H1 (cell line): ENCODE data around the gene ANKRD66. TPM values are rescaled to one million over a fixed set of nuclear protein-coding genes. Genes with fewer than 3 reads are reported as not detected.

ENCODE experiments used
- CTCF ChIA-PET: fragments of 300-600 bp; sonication (Branson Sonifier 250); formaldehyde crosslinking; loops from one replicate; lab custom pipeline; 2021; ENCODE audit not compliant: partially characterized antibody; lab: Charles Lee
- POLR2A ChIA-PET: fragments of 300-600 bp; sonication (Branson Sonifier 250); formaldehyde crosslinking; loops from one replicate; lab custom pipeline; 2021; ENCODE audit warnings: inconsistent platforms; ENCODE audit not compliant: partially characterized antibody; lab: Charles Lee
- DNase-seq, 2 experiments: peaks; one replicate each; pipeline versions ENCODE4 v3.0.0 to v3.0.0-alpha.2; 2010 to 2022; ENCODE audit warnings: low spot score in 2 of 2, low read depth in 1 of 2, mixed read lengths in 1 of 2
- FAIRE-seq: peaks from 2 replicates; lab custom pipeline; 2011; peaks lifted over from hg19 to GRCh38; lab: Jason Lieb, UNC
- H2AFZ ChIP-seq: 2 replicates; pipeline ENCODE4 v1.8.1; 2012; ENCODE audit warnings: low read length, inconsistent platforms
- H2AK5ac ChIP-seq: 2 replicates; pipeline ENCODE4 v1.6.1; 2013; ENCODE audit warnings: low read depth, low read length
- H2BK120ac ChIP-seq: replicated peaks from 2 replicates; pipeline ENCODE3; 2013; ENCODE audit warnings: low read depth, low read length, inconsistent platforms
- H2BK12ac ChIP-seq: 2 replicates; pipeline ENCODE4 v1.6.1; 2013; ENCODE audit warnings: low read depth, low read length
- H2BK15ac ChIP-seq: 2 replicates; pipeline ENCODE4 v1.6.1; 2013; ENCODE audit warnings: low read length
- H2BK20ac ChIP-seq: 2 replicates; pipeline ENCODE4 v1.6.1; 2013; ENCODE audit warnings: low read length
- H2BK5ac ChIP-seq: 2 replicates; pipeline ENCODE4 v1.6.1; 2013; ENCODE audit warnings: low read depth, low read length
- H3K14ac ChIP-seq: 2 replicates; pipeline ENCODE4 v1.6.1; 2013; ENCODE audit warnings: inconsistent platforms; ENCODE audit not compliant: insufficient read length
- H3K18ac ChIP-seq: 2 replicates; pipeline ENCODE4 v1.6.1; 2013; ENCODE audit warnings: low read length; ENCODE audit errors: extremely low read depth
- H3K23ac ChIP-seq: 2 replicates; pipeline ENCODE4 v1.6.1; 2013; ENCODE audit warnings: inconsistent platforms; ENCODE audit not compliant: insufficient read length
- H3K23me2 ChIP-seq: 2 replicates; pipeline ENCODE4 v1.6.1; 2013; ENCODE audit warnings: low read depth, low read length
- H3K27ac ChIP-seq: 2 replicates; pipeline ENCODE4 v1.6.1; 2011; ENCODE audit warnings: low read depth, low read length, inconsistent platforms
- H3K27me3 ChIP-seq, 4 experiments: replicated peaks in 1 of 4; 1 replicate in 1 of 4; 2 replicates in 3 of 4; pipeline versions ENCODE4 v1.6.1 to v1.8.1; 2011 to 2013; ENCODE audit warnings: low read length in 3 of 4, mild to moderate bottlenecking in 3 of 4, inconsistent platforms in 2 of 4, mixed read lengths in 2 of 4, moderate library complexity in 1 of 4; ENCODE audit not compliant: control insufficient read depth in 3 of 4, insufficient read depth in 3 of 4; ENCODE audit errors: extremely low read depth in 1 of 4
- H3K36me3 ChIP-seq, 4 experiments: 2 replicates each; pipeline versions ENCODE4 v1.6.1 to v1.8.1; 2011 to 2013; ENCODE audit warnings: mild to moderate bottlenecking in 4 of 4, low read length in 3 of 4, moderate library complexity in 2 of 4, control low read depth in 1 of 4, inconsistent platforms in 1 of 4; ENCODE audit not compliant: insufficient read depth in 4 of 4, control insufficient read depth in 2 of 4
- H3K4ac ChIP-seq: replicated peaks from 2 replicates; pipeline ENCODE3; 2013; ENCODE audit warnings: low read length, low read depth, mixed read lengths, inconsistent platforms; ENCODE audit not compliant: insufficient read length
- H3K4me1 ChIP-seq, 4 experiments: replicated peaks in 1 of 4; 1 replicate in 1 of 4; 2 replicates in 3 of 4; pipeline versions ENCODE4 v1.6.1 to v1.8.1; 2011 to 2013; ENCODE audit warnings: low read length in 3 of 4, inconsistent platforms in 2 of 4, mixed read lengths in 1 of 4; ENCODE audit not compliant: insufficient read depth in 4 of 4, control insufficient read depth in 3 of 4
- H3K4me2 ChIP-seq, 2 experiments: 2 replicates each; pipeline versions ENCODE4 v1.6.1 to v1.8.1; 2011 to 2013; ENCODE audit warnings: low read depth in 2 of 2, low read length in 2 of 2, control low read depth in 1 of 2, inconsistent platforms in 1 of 2, mild to moderate bottlenecking in 1 of 2; ENCODE audit not compliant: insufficient read depth in 1 of 2
- H3K4me3 ChIP-seq, 4 experiments: fragments of 200-600, 300-600 bp in 1 of 4; sonication (generic), shearing (Covaris generic), sonication (Bioruptor Twin) in 1 of 4; 2 replicates each; pipeline versions ENCODE4 v1.5.1 to v1.8.1; 2011 to 2016; ENCODE audit warnings: low read length in 4 of 4, low read depth in 3 of 4, control low read depth in 2 of 4, inconsistent platforms in 2 of 4, mild to moderate bottlenecking in 2 of 4, mixed read lengths in 1 of 4, moderate library complexity in 1 of 4; ENCODE audit not compliant: insufficient read depth in 2 of 4; ENCODE audit errors: extremely low read depth in 1 of 4
- H3K56ac ChIP-seq: replicated peaks from 2 replicates; pipeline ENCODE3; 2013; ENCODE audit warnings: low read depth, mild to moderate bottlenecking, mixed read lengths, low read length, inconsistent platforms; ENCODE audit not compliant: insufficient read length
- H3K79me1 ChIP-seq: 2 replicates; pipeline ENCODE4 v1.6.1; 2013; ENCODE audit warnings: low read depth, low read length, control low read depth
- H3K79me2 ChIP-seq, 2 experiments: 2 replicates each; pipeline versions ENCODE4 v1.6.1 to v1.8.1; 2012 to 2013; ENCODE audit warnings: low read length in 2 of 2, mild to moderate bottlenecking in 2 of 2, inconsistent platforms in 1 of 2; ENCODE audit not compliant: insufficient read depth in 2 of 2, control insufficient read depth in 1 of 2
- H3K9ac ChIP-seq, 4 experiments: replicated peaks in 1 of 4; 1 replicate in 1 of 4; 2 replicates in 3 of 4; pipeline versions ENCODE4 v1.6.1 to v1.8.1; 2011 to 2013; ENCODE audit warnings: low read depth in 3 of 4, low read length in 3 of 4, control low read depth in 2 of 4, mild to moderate bottlenecking in 2 of 4, moderate library complexity in 2 of 4, inconsistent platforms in 1 of 4; ENCODE audit errors: extremely low read depth in 1 of 4
- H3K9me3 ChIP-seq, 2 experiments: 2 replicates each; pipeline versions ENCODE4 v1.6.1 to v1.8.1; 2012 to 2013; ENCODE audit warnings: mild to moderate bottlenecking in 2 of 2, moderate library complexity in 2 of 2, control low read depth in 1 of 2, inconsistent platforms in 1 of 2, low read depth in 1 of 2, low read length in 1 of 2, mixed read lengths in 1 of 2; ENCODE audit not compliant: insufficient read depth in 2 of 2
- H4K20me1 ChIP-seq, 2 experiments: replicated peaks in 1 of 2; 2 replicates each; pipeline versions ENCODE3 to v1.8.1; 2011 to 2013; ENCODE audit warnings: inconsistent platforms in 2 of 2, low read length in 2 of 2, mild to moderate bottlenecking in 1 of 2; ENCODE audit not compliant: insufficient read depth in 2 of 2, control insufficient read depth in 1 of 2
- H4K5ac ChIP-seq: 2 replicates; pipeline ENCODE4 v1.6.1; 2013; ENCODE audit warnings: low read length, low read depth, mixed read lengths, inconsistent platforms; ENCODE audit not compliant: insufficient read length
- H4K8ac ChIP-seq: 2 replicates; pipeline ENCODE4 v1.8.0; 2013; ENCODE audit warnings: mild to moderate bottlenecking, moderate library complexity, low read length, inconsistent platforms; ENCODE audit not compliant: insufficient read depth; ENCODE audit errors: extremely low read depth
- H4K91ac ChIP-seq: replicated peaks from 2 replicates; pipeline ENCODE3; 2013; ENCODE audit warnings: low read length, mixed read lengths, inconsistent platforms; ENCODE audit not compliant: insufficient read length
- ASH2L ChIP-seq: fragments of 200-600, 300-600 bp; sonication (generic); IDR thresholded peaks from one replicate; pipeline ENCODE4 v1.7.1; 2017; ENCODE audit warnings: low read length
- CTBP2 ChIP-seq: IDR thresholded peaks from 2 replicates; pipeline ENCODE4 v1.7.0; 2011; ENCODE audit warnings: borderline replicate concordance, mild to moderate bottlenecking, moderate library complexity, mixed read lengths, low read length; ENCODE audit not compliant: insufficient read depth, insufficient read length
- HDAC2 ChIP-seq, 2 experiments: fragments of 300-600 bp in 1 of 2; sonication (generic) in 1 of 2; IDR thresholded peaks; 2 replicates each; pipeline ENCODE4 v1.6.1; 2011 to 2012; ENCODE audit warnings: low read depth in 2 of 2, low read length in 2 of 2, mild to moderate bottlenecking in 2 of 2, moderate library complexity in 2 of 2, borderline replicate concordance in 1 of 2, inconsistent platforms in 1 of 2
- KDM4A ChIP-seq: IDR thresholded peaks from one replicate; pipeline ENCODE4 v1.7.1; 2012; ENCODE audit warnings: low read depth, mild to moderate bottlenecking, moderate library complexity, low read length, inconsistent platforms; ENCODE audit not compliant: severe bottlenecking
- POLR2AphosphoS5 ChIP-seq: IDR thresholded peaks from 2 replicates; pipeline ENCODE4 v1.6.1; 2011; ENCODE audit warnings: low read depth, low read length
- SP2 ChIP-seq: IDR thresholded peaks from 2 replicates; pipeline ENCODE4 v1.6.1; 2012; ENCODE audit warnings: mild to moderate bottlenecking, low read length, inconsistent platforms
- ZNF274 ChIP-seq: IDR thresholded peaks from 2 replicates; pipeline ENCODE4 v1.7.0; 2012; ENCODE audit warnings: low read length, borderline replicate concordance; ENCODE audit errors: extremely low read depth
- polyA plus RNA-seq, 7 experiments: library from polyadenylated mRNA; depleted of rRNA in 3 of 7; stranded (reverse) in 5 of 7; unstranded in 2 of 7; fragments of >200 nt in 5 of 7; fragments of 200-250 nt in 2 of 7; gene quantifications; 1 replicate in 5 of 7; 2 replicates in 1 of 7; 4 replicates in 1 of 7; pipeline versions ENCODE4 v1.2.1 to v1.2.3, GENCODE V29; 2011 to 2013; ENCODE audit warnings: missing spikeins in 2 of 7, mixed read lengths in 2 of 7
- total RNA-seq: library from RNA; stranded (reverse); fragmentation: NEBNext Ultra II Directional; extraction: Animal tissue kit (Norgen Biotek cat#: 25700); gene quantifications from 2 replicates; pipeline ENCODE4 v1.2.1, GENCODE V29; 2021
- TF ChIP-seq, protein P1 (sequence below): IDR thresholded peaks from 2 replicates; pipeline ENCODE4 v1.6.1; 2012; ENCODE audit warnings: low read length, inconsistent platforms

Gene ANKRD66
- total and polyA plus RNA-seq, 2 of the 8 experiments (the other 6 are each of a cell fraction or from before 2014, with no cell fraction given), result 0.05 TPM; not detected in 1

DNA sequence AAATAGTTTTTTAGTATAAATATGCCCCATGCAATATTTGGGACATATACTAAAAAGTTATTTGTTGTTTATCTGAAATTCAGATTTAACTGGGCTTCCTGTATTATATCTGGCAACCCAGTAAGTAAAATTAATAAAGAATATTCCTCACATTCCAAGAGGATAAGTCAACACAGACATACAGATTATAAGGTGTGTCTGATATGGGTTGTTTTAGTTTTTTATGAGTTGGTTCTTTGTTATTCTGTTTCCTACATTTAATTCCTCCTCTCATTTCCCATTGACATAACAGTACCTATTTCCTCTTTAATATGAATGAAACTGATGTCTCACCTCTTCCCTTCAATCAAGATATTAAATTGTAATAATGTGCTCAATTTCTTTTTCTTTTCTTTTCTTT, 9.8 kb upstream of the ANKRD66 start:
- TF ChIP-seq, protein P1, sequence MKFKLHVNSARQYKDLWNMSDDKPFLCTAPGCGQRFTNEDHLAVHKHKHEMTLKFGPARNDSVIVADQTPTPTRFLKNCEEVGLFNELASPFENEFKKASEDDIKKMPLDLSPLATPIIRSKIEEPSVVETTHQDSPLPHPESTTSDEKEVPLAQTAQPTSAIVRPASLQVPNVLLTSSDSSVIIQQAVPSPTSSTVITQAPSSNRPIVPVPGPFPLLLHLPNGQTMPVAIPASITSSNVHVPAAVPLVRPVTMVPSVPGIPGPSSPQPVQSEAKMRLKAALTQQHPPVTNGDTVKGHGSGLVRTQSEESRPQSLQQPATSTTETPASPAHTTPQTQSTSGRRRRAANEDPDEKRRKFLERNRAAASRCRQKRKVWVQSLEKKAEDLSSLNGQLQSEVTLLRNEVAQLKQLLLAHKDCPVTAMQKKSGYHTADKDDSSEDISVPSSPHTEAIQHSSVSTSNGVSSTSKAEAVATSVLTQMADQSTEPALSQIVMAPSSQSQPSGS, result no peak
- TF ChIP-seq ASH2L (no peak), SP2 (no peak), CTBP2 (no peak), HDAC2 (IDR thresholded peaks at IDR 0.05; ENCODE audit: borderline replicate concordance in 1 of 2, low read depth in 2 of 2, low read length in 2 of 2) (no peak), KDM4A (no peak), POLR2AphosphoS5 (no peak), ZNF274 (no peak)
- no peak overlapping the region for H3K4me2 ChIP-seq
- POLR2A ChIA-PET, result no interaction called here

More for the DNA sequence above, 9.8 kb upstream of the ANKRD66 start:
- DNase-seq, result no peak
- no peak overlapping the region for H3K56ac ChIP-seq
- H3K23ac ChIP-seq, result no peak overlapping the region
- H4K5ac ChIP-seq, result no peak overlapping the region
- no peak overlapping the region for H3K4me3 ChIP-seq
- FAIRE-seq, result no peak
- no peak overlapping the region for H2BK5ac ChIP-seq
- H3K9me3 ChIP-seq, result no peaks in the 10 kb centered on the region
- no peaks in the 10 kb centered on the region for H3K79me2 ChIP-seq
- H3K9ac ChIP-seq, result no peak overlapping the region
- no peak overlapping the region for H2BK20ac ChIP-seq
- H2BK12ac ChIP-seq, result no peak overlapping the region
- H3K36me3 ChIP-seq, result no peaks in the 10 kb centered on the region
- H3K27ac ChIP-seq, result no peak overlapping the region
- H3K4ac ChIP-seq, result no peak overlapping the region
- no peak overlapping the region for H3K14ac ChIP-seq
- no peak overlapping the region for H2AFZ ChIP-seq
- H2AK5ac ChIP-seq, result no peak overlapping the region
- peaks cover 0 to 21% (median 14%) of the 10 kb centered on the region in 4 experiments; a peak in 5 of 7 replicates for H3K27me3 ChIP-seq
- no peak overlapping the region for H3K18ac ChIP-seq
- no peak overlapping the region for H4K8ac ChIP-seq
- no peak overlapping the region for H4K91ac ChIP-seq
- H2BK120ac ChIP-seq, result no peak overlapping the region
- H2BK15ac ChIP-seq, result no peak overlapping the region
- H3K23me2 ChIP-seq, result peaks cover 15% of the 10 kb centered on the region
- peaks cover 0 to 3% (median 3%) of the 10 kb centered on the region in 4 experiments; a peak in 6 of 7 replicates for H3K4me1 ChIP-seq
- H4K20me1 ChIP-seq, result no peaks in the 10 kb centered on the region
- CTCF ChIA-PET, result interaction anchor here (4.9 kb wide), 1 partner anchor 11 kb away, joined by 41 read pairs; the partner anchor contains the start of gene ANKRD66
- H3K79me1 ChIP-seq, result no peaks in the 10 kb centered on the region
